Panc1 (cell line): ENCODE results near the gene CEBPB. TPM values are rescaled to one million over a fixed set of nuclear protein-coding genes. Genes with fewer than 3 reads are reported as not detected.

ENCODE experiments used
- ATAC-seq: fragments of 200-7000 bp; cut with Tn5 transposase; 2 replicates; pipeline ENCODE4 v1.9.1; 2020; ENCODE audit warnings: mild to moderate bottlenecking, moderate library complexity
- BruUV-seq: library from RNA; stranded (reverse); fragments of 400-500 nt; replicated peaks from 2 replicates; lab custom pipeline; 2021; lab: Mats Ljungman, UMichigan
- CTCF ChIA-PET: fragments of 300-600 bp; sonication (Branson Sonifier 250); formaldehyde crosslinking; loops from one replicate; lab custom pipeline; 2022; ENCODE audit warnings: antibody characterized with exemption; lab: Charles Lee
- POLR2A ChIA-PET: fragments of 300-600 bp; sonication (Branson Sonifier 250); formaldehyde crosslinking; loops from one replicate; lab custom pipeline; 2022; ENCODE audit warnings: antibody characterized with exemption; lab: Charles Lee
- DNase-seq: peaks from one replicate; pipeline ENCODE4 v3.0.0-alpha.2; 2010; ENCODE audit warnings: low read depth, low spot score
- H3K27ac ChIP-seq: 2 replicates; pipeline ENCODE4 v1.5.1; 2011; ENCODE audit warnings: mild to moderate bottlenecking, low read length, inconsistent platforms
- H3K27me3 ChIP-seq: fragments of 200-500 bp; sonication (Bioruptor generic); 2 replicates; pipeline ENCODE4 v1.6.0; 2014; ENCODE audit warnings: low read length, inconsistent platforms; ENCODE audit not compliant: control insufficient read depth, insufficient read depth
- H3K36me3 ChIP-seq: fragments of 200-500 bp; sonication (Bioruptor generic); 2 replicates; pipeline ENCODE4 v1.5.1; 2014; ENCODE audit warnings: inconsistent platforms, mild to moderate bottlenecking, low read length, moderate library complexity; ENCODE audit not compliant: control insufficient read depth, insufficient read depth
- H3K4me1 ChIP-seq: 2 replicates; pipeline ENCODE4 v1.5.1; 2011; ENCODE audit warnings: inconsistent platforms, mild to moderate bottlenecking, low read length, moderate library complexity; ENCODE audit not compliant: control insufficient read depth, insufficient read depth
- H3K4me3 ChIP-seq, 2 experiments: 2 replicates each; pipeline ENCODE4 v1.5.1; 2011 to 2012; ENCODE audit warnings: low read depth in 2 of 2, low read length in 2 of 2, mild to moderate bottlenecking in 2 of 2, inconsistent platforms in 1 of 2, moderate library complexity in 1 of 2
- H3K9me3 ChIP-seq: fragments of 200-500 bp; sonication (Bioruptor generic); 2 replicates; pipeline ENCODE4 v1.5.1; 2014; ENCODE audit warnings: low read depth, mild to moderate bottlenecking, inconsistent platforms, low read length, moderate library complexity; ENCODE audit not compliant: control insufficient read depth, insufficient read depth
- CTCF ChIP-seq: fragments of 450-650 bp; IDR thresholded peaks from 2 replicates; pipeline ENCODE4 v1.5.1; 2017; ENCODE audit warnings: mild to moderate bottlenecking
- POLR2AphosphoS5 ChIP-seq: IDR thresholded peaks from 2 replicates; pipeline ENCODE4 v1.6.1; 2012; ENCODE audit warnings: mild to moderate bottlenecking, low read depth, low read length, moderate library complexity
- REST ChIP-seq, 2 experiments: IDR thresholded peaks; 2 replicates each; pipeline ENCODE4 v1.6.1; 2011 to 2012; ENCODE audit warnings: low read depth in 2 of 2, control low read depth in 1 of 2, low read length in 1 of 2, mild to moderate bottlenecking in 1 of 2, moderate library complexity in 1 of 2; ENCODE audit not compliant: insufficient read depth in 1 of 2
- SIN3A ChIP-seq: IDR thresholded peaks from 2 replicates; pipeline ENCODE4 v1.6.1; 2012; ENCODE audit warnings: low read depth, mild to moderate bottlenecking, low read length, moderate library complexity, borderline replicate concordance; ENCODE audit not compliant: insufficient read depth
- TCF7L2 ChIP-seq: IDR thresholded peaks from 2 replicates; pipeline ENCODE4 v1.6.1; 2011; ENCODE audit warnings: mild to moderate bottlenecking, low read depth, low read length, inconsistent platforms
- in situ Hi-C: cut with HindIII; loops from 2 replicates; pipeline ENCODE4 v1.10.0; 2016; ENCODE audit warnings: low sequenced_read_pairs, low pct_unique_long_range_greater_than_20kb
- intact Hi-C: fragments of 100-400 bp; cut with micrococcal nuclease; formaldehyde crosslinking; loops from one replicate; pipeline ENCODE4 v1.10.0; 2022; ENCODE audit not compliant: unreplicated experiment
- total RNA-seq: library from RNA; stranded (reverse); gene quantifications from one replicate; pipeline ENCODE4 v1.2.1, GENCODE V29; 2021; ENCODE audit not compliant: unreplicated experiment

Gene CEBPB
- total RNA-seq, 1 experiment from 2014 or later = 52.1 TPM

- ATAC-seq (no peak), DNase-seq (no peak)
- intact Hi-C loops = no loop called here
- Histone ChIP-seq H3K9me3 (no peaks in the 10 kb centered on the region), H3K4me3 (no peak overlapping the region), H3K27ac (no peak overlapping the region), H3K4me1 (no peaks in the 10 kb centered on the region), H3K27me3 (no peaks in the 10 kb centered on the region), H3K36me3 (no peaks in the 10 kb centered on the region)
- ChIA-PET POLR2A (no interaction called here), CTCF (interaction anchor here (0.6 kb wide), 2 partner anchors 13 to 540 kb away, joined by 3 to 6 read pairs; no protein-coding TSS in a partner anchor)
- no TSS peak for BruUV-seq
- in situ Hi-C loops = no loop called here
- TF ChIP-seq REST (IDR thresholded peaks at IDR 0.05; ENCODE audit: insufficient read depth in 1 of 2, low read depth in 2 of 2, low read length in 1 of 2) (no peak), SIN3A (no peak), POLR2AphosphoS5 (no peak), TCF7L2 (no peak), CTCF (no peak)
Observed at GRCh38 chr20:50226093-50226974, 35.7 kb downstream of the CEBPB start.

- in situ Hi-C loops = no loop called here
- Histone ChIP-seq H3K9me3 (no peaks in the 10 kb centered on the region), H3K4me3 (no peak overlapping the region), H3K27ac (no peak overlapping the region), H3K36me3 (no peaks in the 10 kb centered on the region), H3K27me3 (no peaks in the 10 kb centered on the region), H3K4me1 (no peaks in the 10 kb centered on the region)
- intact Hi-C loops = no loop called here
- ATAC-seq (no peak), DNase-seq (no peak)
- ChIA-PET CTCF (interaction anchor here (0.5 kb wide), 1 partner anchor 29 kb away, joined by 3 read pairs; no protein-coding TSS in a partner anchor), POLR2A (interaction anchor here (0.7 to 0.8 kb wide), 2 partner anchors 11 to 14 kb away, joined by 11 to 18 read pairs; no protein-coding TSS in a partner anchor)
- TF ChIP-seq POLR2AphosphoS5 = no peak
- no peak for TF ChIP-seq TCF7L2
- TF ChIP-seq REST (IDR thresholded peaks at IDR 0.05; ENCODE audit: insufficient read depth in 1 of 2, low read depth in 2 of 2, low read length in 1 of 2) = no peak
- no peak for TF ChIP-seq SIN3A
- BruUV-seq = no TSS peak
Observed at GRCh38 chr20:50227506-50227905, 36.9 kb downstream of the CEBPB start.
